ENCODE data around the gene UQCRH. TPM values are rescaled to one million over a fixed set of nuclear protein-coding genes. Genes with fewer than 3 reads are reported as not detected.

The UQCRH gene
- total RNA-seq, 1 experiment from 2014 or later, result 663 TPM

GRCh38 chr1:46343351-46343695 is 39.8 kb downstream of the UQCRH start:
- H3K36me3 Mint-ChIP-seq, result peaks cover 37% of the 10 kb centered on the region

GRCh38 chr1:46343705-46344104 is 40.2 kb downstream of the UQCRH start:
- H3K4me3 Mint-ChIP-seq, result no peak overlapping the region
- ChIA-PET POLR2A (no interaction called here), CTCF (no interaction called here)
- DNase-seq (ENCODE audit: low spot score), result no peak
- H3K4me1 Mint-ChIP-seq, result peaks cover 17% of the 10 kb centered on the region
- ATAC-seq, result no peak
- H3K36me3 Mint-ChIP-seq, result peaks cover 37% of the 10 kb centered on the region
- no peaks in the 10 kb centered on the region for H3K27me3 Mint-ChIP-seq (ENCODE audit: low read depth)
- no peak overlapping the region for H3K27ac Mint-ChIP-seq
- no peaks in the 10 kb centered on the region for H3K9me3 Mint-ChIP-seq
- TF ChIP-seq PRDM15 (CRISPR knock-in tag; IDR thresholded peaks at IDR 0.05), result no peak
- TF ChIP-seq MYBL2 (CRISPR knock-in tag; IDR thresholded peaks at IDR 0.05), result no peak
- TF ChIP-seq ZNF425 (CRISPR knock-in tag; conservative IDR thresholded peaks at IDR 0.05), result no peak
- TF ChIP-seq TCF7 (CRISPR knock-in tag; IDR thresholded peaks at IDR 0.05; ENCODE audit: low read depth), result no peak
- TF ChIP-seq CTCF (IDR thresholded peaks at IDR 0.05), result no peak

More at GRCh38 chr1:46343351-46343695, 39.8 kb downstream of the UQCRH start:
- no peak overlapping the region for H3K27ac Mint-ChIP-seq
- ChIA-PET CTCF (interaction anchor here (2.6 kb wide), 1 partner anchor 10 kb away, joined by 17 read pairs; no protein-coding TSS in a partner anchor), POLR2A (no interaction called here)
- no peak for DNase-seq (ENCODE audit: low spot score)
- H3K27me3 Mint-ChIP-seq (ENCODE audit: low read depth), result no peaks in the 10 kb centered on the region
- TF ChIP-seq CDX4 (CRISPR knock-in tag; IDR thresholded peaks at IDR 0.05; ENCODE audit: borderline replicate concordance) (no peak), TEAD1 (CRISPR knock-in tag; IDR thresholded peaks at IDR 0.05) (no peak), RELA (CRISPR knock-in tag; IDR thresholded peaks at IDR 0.05; ENCODE audit: borderline replicate concordance) (no peak), ZNF219 (CRISPR knock-in tag; IDR thresholded peaks at IDR 0.05; ENCODE audit: borderline replicate concordance) (no peak), NFYB (CRISPR knock-in tag; conservative IDR thresholded peaks at IDR 0.05; ENCODE audit: low read depth) (no peak), PRRX2 (CRISPR knock-in tag; IDR thresholded peaks at IDR 0.05) (no peak), NFE2L1 (CRISPR knock-in tag; IDR thresholded peaks at IDR 0.05) (no peak), ATF6 (CRISPR knock-in tag; IDR thresholded peaks at IDR 0.05) (no peak), AFF4 (CRISPR knock-in tag; IDR thresholded peaks at IDR 0.05; ENCODE audit: borderline replicate concordance) (no peak)
- H3K9me3 Mint-ChIP-seq, result no peaks in the 10 kb centered on the region
- no peak for ATAC-seq
- no peak overlapping the region for H3K4me3 Mint-ChIP-seq
- H3K4me1 Mint-ChIP-seq, result peaks cover 17% of the 10 kb centered on the region
